NCI-H2171 (cell line): ENCODE results near the gene NOD2.

Experiments
- DNase-seq: peaks from one replicate; lab custom pipeline; 2025; lab: John Stamatoyannopoulos, UW

Gene NOD2

GRCh38 chr16:50670476-50670875 lies 22.9 kb upstream of the NOD2 start:
- DNase-seq: no peak

DNA sequence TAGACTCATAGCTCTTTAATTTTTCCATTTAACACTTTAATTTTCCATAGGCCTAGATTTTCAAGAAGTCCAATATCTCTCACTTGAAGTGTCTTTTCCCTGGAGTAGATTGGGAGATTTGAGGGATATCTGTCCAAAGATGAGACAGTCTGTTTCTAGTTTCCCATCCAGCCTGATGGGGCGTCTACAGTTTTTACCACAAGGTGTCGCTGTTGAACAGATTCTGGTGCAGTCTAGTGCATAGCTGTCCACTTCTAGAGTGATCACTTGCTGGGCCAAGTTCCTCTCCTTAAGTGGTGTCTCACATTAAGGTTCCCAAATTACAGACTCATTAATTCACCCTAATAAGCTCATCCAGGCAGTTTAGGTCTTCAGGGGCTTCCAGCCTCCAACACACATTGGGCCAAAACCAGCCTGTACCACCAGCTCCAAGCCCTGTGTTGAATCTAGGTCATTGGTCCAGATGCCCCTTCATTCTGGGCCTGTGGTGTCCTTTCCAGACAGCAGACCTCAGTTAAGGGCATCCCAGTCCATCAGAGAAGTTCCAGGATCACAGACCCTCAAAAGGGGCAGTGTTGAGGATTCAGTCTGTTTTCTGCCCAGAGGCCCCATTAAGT lies 21.7 kb upstream of the NOD2 start:
- no peak for DNase-seq

DNA sequence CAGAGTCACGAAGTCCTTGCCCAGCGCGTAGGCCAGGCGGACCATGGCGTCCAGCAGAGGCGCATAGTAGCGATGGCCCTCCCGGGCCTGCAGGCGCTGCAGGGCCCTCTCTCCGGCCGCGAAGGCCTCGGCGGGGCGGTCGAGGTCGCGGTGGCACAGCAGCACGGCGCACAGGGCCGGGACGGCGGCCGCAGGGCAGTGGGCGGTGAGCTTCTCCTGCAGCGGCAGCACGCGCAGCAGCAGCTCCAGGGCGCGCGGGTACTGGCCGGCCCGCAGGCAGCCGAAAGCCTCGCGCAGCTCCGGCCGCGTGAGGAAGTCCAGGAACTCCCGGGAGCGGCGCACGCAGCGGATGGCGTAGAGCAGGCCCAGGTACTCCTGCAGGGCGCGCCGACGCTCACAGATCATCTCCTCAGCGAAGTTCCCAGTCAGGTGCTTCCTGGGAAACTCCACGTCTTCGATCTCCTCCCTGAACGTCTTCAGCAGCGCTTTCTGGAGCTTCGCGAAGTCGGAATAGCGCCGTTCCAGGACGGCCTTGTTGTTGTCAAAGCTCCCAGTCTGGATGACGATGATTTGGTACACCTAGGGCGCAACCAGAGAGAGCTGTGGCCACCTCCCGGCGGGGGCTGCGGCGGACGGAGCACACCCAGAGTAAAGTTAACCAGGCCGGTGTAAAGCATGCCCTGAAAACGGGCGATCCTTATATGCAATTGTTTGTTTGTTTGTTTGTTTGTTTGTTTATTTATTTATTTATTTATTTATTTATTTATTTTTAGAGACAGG lies 19.7 kb upstream of the NOD2 start:
- no peak for DNase-seq

DNA sequence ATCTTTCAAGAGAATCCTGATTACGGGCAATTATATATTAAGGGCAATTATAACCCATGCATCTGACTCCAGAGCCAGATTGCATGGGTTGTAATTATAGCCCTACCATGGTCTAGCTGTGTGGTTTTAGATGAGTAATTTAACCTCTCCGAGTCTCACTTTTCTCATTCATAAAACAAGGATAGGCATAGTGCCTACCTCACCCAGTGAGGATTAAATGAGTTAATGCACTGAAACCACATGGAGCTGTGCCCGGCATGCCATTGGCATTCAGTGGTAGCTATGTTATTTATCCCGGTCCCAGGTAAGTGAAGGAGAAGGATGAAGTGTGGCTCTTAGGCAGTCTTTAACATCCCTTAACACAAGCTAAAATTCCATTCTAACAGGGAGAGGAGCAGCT lies 18.6 kb upstream of the NOD2 start:
- no peak for DNase-seq

DNA sequence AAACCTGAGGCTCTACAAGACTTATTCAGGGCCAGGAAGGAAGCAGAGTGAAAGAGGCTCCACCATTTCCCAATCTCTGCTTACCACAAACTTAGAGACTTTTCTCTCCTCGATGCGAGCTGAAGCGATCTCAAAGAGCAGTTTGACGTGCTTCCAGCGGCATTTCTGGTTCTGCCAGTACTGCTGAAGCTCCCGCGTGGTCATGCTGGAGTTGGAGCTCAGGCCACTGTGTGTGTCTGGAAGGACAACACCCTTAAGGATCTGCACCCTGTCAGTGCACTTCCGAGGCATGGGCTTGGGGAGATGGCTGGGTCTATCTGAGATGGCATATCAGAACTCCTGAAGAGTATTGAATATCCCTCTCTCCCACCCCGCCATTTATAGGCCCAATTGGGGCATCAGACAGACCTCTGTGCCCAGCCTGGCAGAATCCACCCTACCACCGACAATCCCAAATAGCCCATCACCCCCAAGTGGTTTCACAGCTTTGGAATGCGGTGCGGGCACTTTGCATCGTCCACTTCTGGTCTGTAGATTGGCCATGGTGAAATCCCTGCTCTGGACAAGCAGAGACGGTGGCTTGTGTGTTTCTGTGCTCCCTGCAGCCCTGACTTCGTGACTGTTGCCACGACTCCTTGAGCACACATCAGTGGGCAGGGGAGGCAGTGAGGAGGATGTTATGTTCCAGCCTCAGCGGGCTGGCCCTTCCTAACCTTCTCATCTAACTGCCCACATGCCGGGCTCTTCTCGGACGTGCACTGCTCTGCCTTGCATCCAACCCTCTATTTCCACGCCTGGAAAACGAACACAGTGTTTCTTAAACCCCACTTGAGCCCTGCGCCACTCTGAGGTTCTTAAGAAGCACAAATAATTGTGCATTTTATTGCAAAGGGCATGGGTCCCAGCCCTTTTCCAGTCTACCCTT lies 17.5 kb upstream of the NOD2 start:
- no peak for DNase-seq

GRCh38 chr16:50676684-50677225 lies 16.7 kb upstream of the NOD2 start:
- no peak for DNase-seq

- DNase-seq: no peak
These were observed 16.1 kb upstream of the NOD2 start for GRCh38 chr16:50677351-50677750.

DNA sequence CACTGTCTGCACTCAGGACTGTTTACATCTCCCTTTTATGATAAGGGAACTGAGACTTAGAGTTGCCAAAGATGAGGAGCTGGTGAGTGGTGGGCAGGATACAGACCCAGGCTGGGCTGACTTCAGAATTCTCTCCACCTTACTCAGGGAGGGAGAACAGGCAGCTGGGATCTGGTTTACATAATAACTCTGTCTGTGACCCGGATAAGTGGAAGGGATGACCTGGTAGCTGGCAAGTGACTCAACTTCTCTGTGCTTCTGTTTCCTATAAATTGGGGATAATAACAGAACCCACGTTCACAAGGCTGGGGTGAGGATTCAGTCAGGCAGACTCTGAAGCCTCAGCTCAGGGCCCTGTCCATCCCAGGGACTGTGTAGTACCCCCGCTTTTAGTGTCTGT lies 14.9 kb upstream of the NOD2 start:
- DNase-seq: no peak

- no peak for DNase-seq
These were observed 14.1 kb upstream of the NOD2 start for GRCh38 chr16:50679266-50679665.

GRCh38 chr16:50679676-50680555 lies 13.5 kb upstream of the NOD2 start:
- no peak for DNase-seq

GRCh38 chr16:50680556-50680893 lies 12.9 kb upstream of the NOD2 start:
- no peak for DNase-seq

GRCh38 chr16:50681021-50681885 lies 12.2 kb upstream of the NOD2 start, which contains the start of gene SNX20:
TSS of gene SNX20 (minus strand) at chr16:50681312. CDS start at chr16:50677526, 3,786 bp downstream.
- DNase-seq: peak; percentile 72

DNA sequence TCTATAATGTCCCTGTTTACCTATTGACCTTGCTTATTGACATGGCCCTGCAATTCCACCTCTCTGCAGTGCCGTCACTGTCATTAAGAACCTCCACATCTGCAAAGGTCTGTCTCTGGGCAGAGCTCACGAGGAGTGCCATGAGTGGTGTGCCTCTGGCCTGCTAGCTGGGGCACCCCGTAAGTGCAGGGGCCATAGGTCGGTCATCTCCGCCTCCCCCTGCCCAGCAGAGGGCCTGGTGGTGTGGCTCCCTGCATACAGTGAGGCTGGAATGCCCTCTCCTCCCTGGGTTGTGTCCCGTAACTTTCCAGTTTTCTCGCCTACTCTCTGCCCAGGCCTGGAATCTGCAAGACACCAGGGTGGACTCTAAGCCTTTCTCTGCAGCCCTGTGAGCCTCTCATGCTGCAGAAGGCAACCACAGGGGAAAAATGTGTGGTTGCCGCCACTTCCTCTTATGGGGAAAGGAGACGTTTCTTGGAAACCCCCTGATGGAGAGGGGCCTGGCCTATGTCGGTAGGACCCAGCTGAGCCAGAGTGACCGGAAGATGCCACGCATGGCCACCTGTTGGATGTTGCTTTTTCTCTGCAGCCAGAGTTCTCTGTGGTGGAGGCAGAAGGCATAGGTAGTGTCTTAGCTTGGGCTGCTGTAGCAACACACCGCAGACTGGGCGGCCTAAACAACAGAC lies 9.6 kb upstream of the NOD2 start:
- DNase-seq: no peak

- DNase-seq: no peak
These were observed 8.5 kb upstream of the NOD2 start for GRCh38 chr16:50684823-50685461.

DNA sequence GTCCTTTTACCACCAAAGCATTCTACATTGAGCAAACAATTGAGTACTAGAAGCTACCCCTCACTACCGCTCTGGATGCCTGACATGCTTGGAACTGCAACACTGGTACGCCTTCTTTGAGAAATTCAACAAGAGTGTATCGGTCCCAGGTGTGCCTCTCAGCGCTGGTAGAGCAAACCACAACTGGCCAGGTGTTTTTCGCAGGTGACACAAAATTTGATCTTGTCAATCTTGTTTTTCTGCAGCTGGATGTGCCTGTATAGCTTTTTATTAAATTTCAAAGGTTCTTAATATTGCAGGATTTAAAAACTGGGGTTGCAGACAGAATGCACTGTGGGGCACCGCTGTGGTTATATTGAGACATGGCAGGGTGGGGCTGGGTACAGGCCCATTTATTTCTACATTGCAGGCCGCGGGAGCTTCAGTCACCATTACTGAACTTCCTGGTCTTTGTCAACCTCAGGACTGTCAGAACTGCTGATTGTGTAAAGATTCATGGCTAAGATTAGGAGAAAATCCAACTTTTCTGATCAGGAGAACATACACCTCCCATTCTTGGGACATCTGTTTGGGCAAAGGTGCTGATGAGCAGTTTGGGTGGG lies 7.8 kb upstream of the NOD2 start:
- DNase-seq: no peak

DNA sequence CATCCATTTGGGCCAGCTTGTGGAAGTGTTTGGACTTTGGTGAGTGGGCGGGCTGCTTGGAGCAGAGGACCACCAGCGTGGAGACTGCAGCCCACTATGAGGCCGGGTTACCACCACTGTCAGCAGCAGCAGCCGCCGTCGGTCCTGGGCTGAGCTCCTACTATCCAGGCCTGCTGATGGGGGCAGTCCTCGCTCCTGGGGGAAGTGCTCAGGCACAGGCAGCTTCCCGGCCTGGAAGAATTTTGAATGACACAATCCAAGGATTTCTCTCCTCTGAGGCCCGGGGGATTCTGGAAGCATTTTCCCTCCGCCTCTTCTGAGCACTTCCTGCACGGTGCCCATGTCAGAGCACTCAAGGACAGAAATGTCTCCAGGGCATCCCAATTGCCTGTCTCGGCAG lies 5.3 kb upstream of the NOD2 start:
- DNase-seq: no peak

- no peak for DNase-seq
These were observed 4.5 kb upstream of the NOD2 start for GRCh38 chr16:50688867-50689266.

- no peak for DNase-seq
These were observed 3.2 kb upstream of the NOD2 start for GRCh38 chr16:50690177-50690576.

DNA sequence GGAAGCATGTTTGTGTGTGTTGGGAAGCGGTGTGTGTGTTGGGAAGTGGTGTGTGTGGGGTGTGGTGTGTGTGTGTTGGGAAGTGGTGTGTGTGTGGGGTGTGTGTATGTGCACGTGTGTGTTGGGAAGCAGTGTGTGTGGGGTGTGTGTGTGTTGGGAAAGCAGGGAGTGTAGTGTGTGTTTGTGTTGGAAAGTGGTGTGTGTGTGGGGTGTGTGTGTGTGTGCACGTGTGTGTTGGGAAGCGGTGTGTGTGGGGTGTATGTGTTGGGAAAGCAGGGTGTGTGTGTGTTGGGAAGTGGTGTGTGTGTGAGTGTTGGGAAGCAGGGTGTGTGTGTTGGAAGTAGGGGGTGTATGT lies 785 bp upstream of the NOD2 start:
- no peak for DNase-seq
